ENCODE data around the gene DCAF4. TPM values are rescaled to one million over a fixed set of nuclear protein-coding genes. Genes with fewer than 3 reads are reported as not detected.

Gene DCAF4
- total RNA-seq, 4 donors from 2014 or later: 7.0 to 29.0 (median 14.0) TPM

GRCh38 chr14:72925815-72926291, 411 bp upstream of the DCAF4 start:
- no peak for TF ChIP-seq POLR2A (IDR thresholded peaks at IDR 0.05)
- Histone ChIP-seq H3K27ac (peak overlapping the region; percentile 77 to 88 (median 83)), H3K9me3 (no peaks in the 10 kb centered on the region), H3K4me1 (peaks cover 4 to 22% (median 11%) of the 10 kb centered on the region in 3 donors), H3K4me3 (peak overlapping the region; percentile 63 to 83 (median 68)), H3K27me3 (peaks cover 0 to 2% (median 0%) of the 10 kb centered on the region in 4 donors), H3K36me3 (peaks cover 0 to 11% (median 0%) of the 10 kb centered on the region in 3 donors)
- 6 to 45% methylated on average over 2 to 21 of the region's 33 CpGs for WGBS, 2 donors
- intact Hi-C loops (cut with DNase I): no loop called here
- no peak for DNase-seq

- DNase-seq: no peak
- WGBS, 2 donors: no CpG with 5 or more reads among the region's 21 CpGs
- Histone ChIP-seq H3K4me1 (peaks cover 4 to 22% (median 11%) of the 10 kb centered on the region in 3 donors), H3K27ac (no peak overlapping the region), H3K27me3 (no peaks in the 10 kb centered on the region), H3K36me3 (peaks cover 0 to 11% (median 0%) of the 10 kb centered on the region in 3 donors), H3K4me3 (no peak overlapping the region), H3K9me3 (no peaks in the 10 kb centered on the region)
- intact Hi-C loops (cut with DNase I): no loop called here
- TF ChIP-seq CTCF (IDR thresholded peaks at IDR 0.05) (no peak), POLR2A (IDR thresholded peaks at IDR 0.05) (no peak)
These were observed 2.6 kb downstream of the DCAF4 start for GRCh38 chr14:72928872-72929271.

GRCh38 chr14:72929316-72930080, 3.2 kb downstream of the DCAF4 start:
- H3K4me1 ChIP-seq: peaks cover 4 to 22% (median 11%) of the 10 kb centered on the region in 3 donors
- no peaks in the 10 kb centered on the region for H3K27me3 ChIP-seq
- H3K9me3 ChIP-seq: no peaks in the 10 kb centered on the region
- 91 to 97% methylated on average over 26 to 29 of the region's 43 CpGs for WGBS, 2 donors
- H3K27ac ChIP-seq: no peak overlapping the region
- peaks cover 0 to 11% (median 0%) of the 10 kb centered on the region in 3 donors for H3K36me3 ChIP-seq
- no peak for TF ChIP-seq POLR2A (IDR thresholded peaks at IDR 0.05)
- no peak for TF ChIP-seq CTCF (IDR thresholded peaks at IDR 0.05)
- intact Hi-C loops (cut with DNase I): no loop called here
- no peak overlapping the region for H3K4me3 ChIP-seq
- no peak for DNase-seq

- peaks cover 0 to 14% (median 0%) of the 10 kb centered on the region in 3 donors for H3K36me3 ChIP-seq
- no peak for DNase-seq
- H3K27ac ChIP-seq: no peak overlapping the region
- H3K9me3 ChIP-seq: no peaks in the 10 kb centered on the region
- H3K27me3 ChIP-seq: no peaks in the 10 kb centered on the region
- H3K4me3 ChIP-seq: no peak overlapping the region
- TF ChIP-seq CTCF (IDR thresholded peaks at IDR 0.05) (no peak), POLR2A (IDR thresholded peaks at IDR 0.05) (no peak)
- WGBS, 2 donors: 74 to 89% methylated on average over 4 to 6 of the region's 7 CpGs
- H3K4me1 ChIP-seq: peaks cover 0 to 2% (median 0%) of the 10 kb centered on the region in 3 donors
- intact Hi-C loops (cut with DNase I): no loop called here
These were observed 6.6 kb downstream of the DCAF4 start for GRCh38 chr14:72932893-72933292.

GRCh38 chr14:72939630-72940029, 13.4 kb downstream of the DCAF4 start:
- no peak for TF ChIP-seq POLR2A (IDR thresholded peaks at IDR 0.05)
- no peak for TF ChIP-seq CTCF (IDR thresholded peaks at IDR 0.05)
- H3K9me3 ChIP-seq: no peaks in the 10 kb centered on the region
- H3K4me3 ChIP-seq: no peak overlapping the region
- H3K36me3 ChIP-seq: peaks cover 9 to 71% (median 21%) of the 10 kb centered on the region in 3 donors
- intact Hi-C loops (cut with DNase I): no loop called here
- no peak for DNase-seq
- H3K27me3 ChIP-seq: no peaks in the 10 kb centered on the region
- H3K27ac ChIP-seq: no peak overlapping the region
- H3K4me1 ChIP-seq: no peaks in the 10 kb centered on the region
- WGBS, 2 donors: 73 to 86% methylated on average over 12 of the region's 13 CpGs

All from esophagus squamous epithelium (tissue), 5 donors.